B cell (primary cell): ENCODE measurements around the gene RPL35. TPM values are rescaled to one million over a fixed set of nuclear protein-coding genes. Genes with fewer than 3 reads are reported as not detected.

Experiments used
- ATAC-seq: fragments of 200-7000 bp; cut with Tn5 transposase; one replicate; pipeline ENCODE4 v1.10.0; 2021; ENCODE audit warnings: low read depth, mild to moderate bottlenecking, moderate number of reproducible peaks, moderate library complexity
- CTCF ChIA-PET: fragments of 350-600 bp; sonication (Branson Sonifier 250); formaldehyde crosslinking; loops from one replicate; lab custom pipeline; 2021; ENCODE audit warnings: antibody characterized with exemption, inconsistent platforms; lab: Charles Lee
- POLR2A ChIA-PET: fragments of 350-600 bp; sonication (Branson Sonifier 250); formaldehyde crosslinking; loops from one replicate; lab custom pipeline; 2021; ENCODE audit warnings: antibody characterized with exemption; lab: Charles Lee
- DNase-seq: peaks from one replicate; pipeline ENCODE4 v3.0.0; 2013
- H2AFZ ChIP-seq: 2 replicates; pipeline ENCODE4 v1.6.1; 2012; ENCODE audit warnings: mild to moderate bottlenecking, low read depth, low read length; ENCODE audit not compliant: insufficient read depth, poor library complexity, severe bottlenecking
- H3K27ac ChIP-seq, 2 donors: 1 replicate in 1 of 2; 2 replicates in 1 of 2; pipeline ENCODE4 v1.5.1; 2012 to 2013; ENCODE audit warnings: low read length in 2 of 2, mild to moderate bottlenecking in 2 of 2, moderate library complexity in 1 of 2
- H3K27me3 ChIP-seq, 4 experiments: fragments of 200-600 bp in 1 of 4; sonication (generic) in 1 of 4; replicated peaks in 1 of 4; 1 replicate in 2 of 4; 2 replicates in 2 of 4; pipeline versions ENCODE4 v1.6.1 to v1.7.0; 2013 to 2016; ENCODE audit warnings: low read length in 3 of 4, mild to moderate bottlenecking in 2 of 4, mixed read lengths in 1 of 4, moderate library complexity in 1 of 4; ENCODE audit not compliant: insufficient read depth in 4 of 4, control insufficient read depth in 3 of 4; ENCODE audit errors: control extremely low read depth in 1 of 4
- H3K36me3 ChIP-seq, 2 experiments: replicated peaks in 1 of 2; 1 replicate in 1 of 2; 2 replicates in 1 of 2; pipeline versions ENCODE4 v1.6.1 to v1.7.1; 2013; ENCODE audit warnings: low read length in 1 of 2; ENCODE audit not compliant: insufficient read depth in 2 of 2, control insufficient read depth in 1 of 2; ENCODE audit errors: control extremely low read depth in 1 of 2, extremely low read depth in 1 of 2
- H3K4me1 ChIP-seq, 2 donors: fragments of 200-600 bp in 1 of 2; sonication (generic) in 1 of 2; 1 replicate in 1 of 2; 2 replicates in 1 of 2; pipeline versions ENCODE4 v1.5.1 to v1.6.1; 2013 to 2017; ENCODE audit warnings: low read length in 2 of 2; ENCODE audit not compliant: control insufficient read depth in 2 of 2, insufficient read depth in 2 of 2
- H3K4me2 ChIP-seq: replicated peaks from 2 replicates; pipeline ENCODE3; 2012; ENCODE audit warnings: mild to moderate bottlenecking, low read depth, low read length; ENCODE audit not compliant: poor library complexity, severe bottlenecking
- H3K4me3 ChIP-seq, 5 experiments: fragments of 200-600 bp in 1 of 5; sonication (generic) in 1 of 5; 1 replicate in 3 of 5; 2 replicates in 2 of 5; pipeline versions ENCODE4 v1.5.1 to v1.7.0; 2011 to 2016; ENCODE audit warnings: low read length in 4 of 5, mild to moderate bottlenecking in 4 of 5, low read depth in 2 of 5, control low read depth in 1 of 5, moderate library complexity in 1 of 5; ENCODE audit not compliant: insufficient read depth in 1 of 5; ENCODE audit errors: control extremely low read depth in 1 of 5, extremely low read depth in 1 of 5
- H3K79me2 ChIP-seq: fragments of 200-600 bp; sonication (generic); one replicate; pipeline ENCODE4 v1.6.0; 2016; ENCODE audit warnings: low read length; ENCODE audit not compliant: control insufficient read depth, insufficient read depth
- H3K9ac ChIP-seq: fragments of 200-600 bp; sonication (generic); 2 replicates; pipeline ENCODE4 v1.6.1; 2017; ENCODE audit warnings: mild to moderate bottlenecking, low read length, moderate library complexity
- H3K9me3 ChIP-seq, 3 donors: one replicate each; pipeline versions ENCODE4 v1.6.1 to v1.7.1; 2013; ENCODE audit warnings: low read length in 2 of 3; ENCODE audit not compliant: control insufficient read depth in 2 of 3, insufficient read depth in 1 of 3; ENCODE audit errors: control extremely low read depth in 1 of 3
- H4K20me1 ChIP-seq: 2 replicates; pipeline ENCODE4 v1.6.0; 2012; ENCODE audit warnings: mild to moderate bottlenecking, low read length; ENCODE audit not compliant: insufficient read depth, control insufficient read depth, poor library complexity, severe bottlenecking
- H3K27ac Mint-ChIP-seq: one replicate; pipeline ENCODE4 v1.8.0; 2021; ENCODE audit warnings: mixed read lengths
- H3K27me3 Mint-ChIP-seq: one replicate; pipeline ENCODE4 v1.8.0; 2021; ENCODE audit warnings: mixed read lengths
- H3K4me1 Mint-ChIP-seq: one replicate; pipeline ENCODE4 v1.8.0; 2021; ENCODE audit warnings: mixed read lengths
- H3K4me3 Mint-ChIP-seq: one replicate; pipeline ENCODE4 v1.8.0; 2021; ENCODE audit warnings: mixed read lengths
- H3K9me3 Mint-ChIP-seq: one replicate; pipeline ENCODE4 v1.8.0; 2022; ENCODE audit warnings: mixed read lengths; ENCODE audit not compliant: insufficient read depth
- EZH2 ChIP-seq: IDR thresholded peaks from 2 replicates; pipeline ENCODE4 v1.6.1; 2012; ENCODE audit warnings: borderline replicate concordance, low read depth, mild to moderate bottlenecking, moderate library complexity, low read length; ENCODE audit not compliant: insufficient read depth, poor library complexity, severe bottlenecking
- WGBS: methylation state at CpG from one replicate; pipeline ENCODE4 v1.1.5; 2013; ENCODE audit warnings: missing lambda C conversion rate; ENCODE audit not compliant: insufficient coverage; 5-methylcytosine and 5-hydroxymethylcytosine counted together
- intact Hi-C: fragments of 100-400 bp; cut with micrococcal nuclease; formaldehyde crosslinking; loops from one replicate; pipeline ENCODE4 v1.10.0; 2022
- polyA plus RNA-seq: library from polyadenylated mRNA; depleted of rRNA; stranded (reverse); fragments of >200 nt; gene quantifications from 2 replicates; pipeline ENCODE4 v1.2.3, GENCODE V29; 2012
- total RNA-seq, 2 donors: library from RNA; stranded (reverse); fragments of 120-200 nt in 1 of 2; gene quantifications; 1 replicate in 1 of 2; 2 replicates in 1 of 2; pipeline versions ENCODE4 v1.2.3 to v1.2.4, GENCODE V29; 2013 to 2022
- TF ChIP-seq, protein P1 (sequence below): fragments of 200-600 bp; IDR thresholded peaks from one replicate; pipeline ENCODE4 v1.8.0; 2022; ENCODE audit warnings: antibody characterized with exemption, mild to moderate bottlenecking

RPL35 gene
- total and polyA plus RNA-seq, 2 donors (not counting 1 experiment from before 2014, with no cell fraction given), result 1,609 to 3,858 TPM

- WGBS, result 100% methylated on average over 1 of the region's 2 CpGs
- Histone ChIP-seq H3K4me1 (no peaks in the 10 kb centered on the region), H3K27ac (no peak overlapping the region), H2AFZ (no peak overlapping the region), H3K79me2 (no peaks in the 10 kb centered on the region), H3K27me3 (no peaks in the 10 kb centered on the region), H3K9me3 (no peaks in the 10 kb centered on the region), H4K20me1 (no peaks in the 10 kb centered on the region), H3K4me3 (no peak overlapping the region), H3K36me3 (peaks cover 0 to 33% of the 10 kb centered on the region in 2 experiments), H3K9ac (no peak overlapping the region), H3K4me2 (no peak overlapping the region)
- H3K4me1 Mint-ChIP-seq, result no peaks in the 10 kb centered on the region
- H3K27me3 Mint-ChIP-seq, result no peaks in the 10 kb centered on the region
- DNase-seq (no peak), ATAC-seq (no peak)
- POLR2A ChIA-PET, result no interaction called here
- intact Hi-C loops, result no loop called here
- no peak overlapping the region for H3K4me3 Mint-ChIP-seq
- no peaks in the 10 kb centered on the region for H3K9me3 Mint-ChIP-seq
- no peak for TF ChIP-seq EZH2
- TF ChIP-seq, protein P1, sequence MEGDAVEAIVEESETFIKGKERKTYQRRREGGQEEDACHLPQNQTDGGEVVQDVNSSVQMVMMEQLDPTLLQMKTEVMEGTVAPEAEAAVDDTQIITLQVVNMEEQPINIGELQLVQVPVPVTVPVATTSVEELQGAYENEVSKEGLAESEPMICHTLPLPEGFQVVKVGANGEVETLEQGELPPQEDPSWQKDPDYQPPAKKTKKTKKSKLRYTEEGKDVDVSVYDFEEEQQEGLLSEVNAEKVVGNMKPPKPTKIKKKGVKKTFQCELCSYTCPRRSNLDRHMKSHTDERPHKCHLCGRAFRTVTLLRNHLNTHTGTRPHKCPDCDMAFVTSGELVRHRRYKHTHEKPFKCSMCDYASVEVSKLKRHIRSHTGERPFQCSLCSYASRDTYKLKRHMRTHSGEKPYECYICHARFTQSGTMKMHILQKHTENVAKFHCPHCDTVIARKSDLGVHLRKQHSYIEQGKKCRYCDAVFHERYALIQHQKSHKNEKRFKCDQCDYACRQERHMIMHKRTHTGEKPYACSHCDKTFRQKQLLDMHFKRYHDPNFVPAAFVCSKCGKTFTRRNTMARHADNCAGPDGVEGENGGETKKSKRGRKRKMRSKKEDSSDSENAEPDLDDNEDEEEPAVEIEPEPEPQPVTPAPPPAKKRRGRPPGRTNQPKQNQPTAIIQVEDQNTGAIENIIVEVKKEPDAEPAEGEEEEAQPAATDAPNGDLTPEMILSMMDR, result no peak
- no peak overlapping the region for H3K27ac Mint-ChIP-seq
- CTCF ChIA-PET, result interaction anchor here (0.7 kb wide), 1 partner anchor 358 kb away, joined by 3 read pairs; no protein-coding TSS in a partner anchor
These were observed 46.3 kb upstream of the RPL35 start for GRCh38 chr9:124908098-124908497.

DNA sequence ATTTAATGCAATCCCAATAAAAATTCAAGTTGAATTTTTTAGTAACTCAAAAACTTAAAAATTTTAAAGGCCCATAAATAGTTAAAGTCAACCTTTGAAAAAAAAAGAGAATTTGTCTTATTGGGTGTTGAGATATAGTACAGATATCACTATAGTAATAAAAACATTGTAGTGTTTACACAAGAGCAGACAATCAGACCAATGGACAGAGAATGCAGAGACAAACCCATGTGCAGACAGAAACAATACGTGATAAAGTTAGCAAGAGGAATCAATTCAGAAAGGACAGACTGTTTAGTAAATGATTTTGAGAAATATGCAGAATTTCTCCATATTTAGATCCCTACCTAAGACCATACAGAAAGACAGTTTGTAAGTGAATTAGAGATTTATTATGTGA lies 45.2 kb upstream of the RPL35 start:
- Mint-ChIP-seq H3K27me3 (no peaks in the 10 kb centered on the region), H3K27ac (no peak overlapping the region), H3K4me3 (no peak overlapping the region), H3K4me1 (no peaks in the 10 kb centered on the region), H3K9me3 (no peaks in the 10 kb centered on the region)
- TF ChIP-seq EZH2, result no peak
- TF ChIP-seq, protein P1, result no peak
- ChIA-PET POLR2A (no interaction called here), CTCF (no interaction called here)
- H3K9ac ChIP-seq, result no peak overlapping the region
- H2AFZ ChIP-seq, result no peak overlapping the region
- H3K4me2 ChIP-seq, result no peak overlapping the region
- no peaks in the 10 kb centered on the region for H4K20me1 ChIP-seq
- DNase-seq (no peak), ATAC-seq (no peak)
- WGBS, result no CpG with 5 or more reads among the region's 1 CpG
- no peaks in the 10 kb centered on the region for H3K79me2 ChIP-seq
- no peaks in the 10 kb centered on the region for H3K27me3 ChIP-seq
- H3K27ac ChIP-seq, result no peak overlapping the region
- H3K4me1 ChIP-seq, result no peaks in the 10 kb centered on the region
- intact Hi-C loops, result no loop called here
- H3K4me3 ChIP-seq, result no peak overlapping the region
- peaks cover 0 to 32% of the 10 kb centered on the region in 2 experiments for H3K36me3 ChIP-seq
- no peaks in the 10 kb centered on the region for H3K9me3 ChIP-seq
